Hypothalamus (tissue), 51 donors: ENCODE results near the gene AHRR.
A peak's percentile ranks its signal among the peaks of the same experiment; 100 is the strongest.
"Not testable (repeated sequence)": the region's sequence is repeated elsewhere in the genome, so short reads cannot be mapped to it uniquely, and the experiment has no call there.

ENCODE experiments used
- DNase-seq, 51 donors: peaks; one replicate each; lab custom pipeline; 2025; lab: John Stamatoyannopoulos, UW

The AHRR gene

DNA sequence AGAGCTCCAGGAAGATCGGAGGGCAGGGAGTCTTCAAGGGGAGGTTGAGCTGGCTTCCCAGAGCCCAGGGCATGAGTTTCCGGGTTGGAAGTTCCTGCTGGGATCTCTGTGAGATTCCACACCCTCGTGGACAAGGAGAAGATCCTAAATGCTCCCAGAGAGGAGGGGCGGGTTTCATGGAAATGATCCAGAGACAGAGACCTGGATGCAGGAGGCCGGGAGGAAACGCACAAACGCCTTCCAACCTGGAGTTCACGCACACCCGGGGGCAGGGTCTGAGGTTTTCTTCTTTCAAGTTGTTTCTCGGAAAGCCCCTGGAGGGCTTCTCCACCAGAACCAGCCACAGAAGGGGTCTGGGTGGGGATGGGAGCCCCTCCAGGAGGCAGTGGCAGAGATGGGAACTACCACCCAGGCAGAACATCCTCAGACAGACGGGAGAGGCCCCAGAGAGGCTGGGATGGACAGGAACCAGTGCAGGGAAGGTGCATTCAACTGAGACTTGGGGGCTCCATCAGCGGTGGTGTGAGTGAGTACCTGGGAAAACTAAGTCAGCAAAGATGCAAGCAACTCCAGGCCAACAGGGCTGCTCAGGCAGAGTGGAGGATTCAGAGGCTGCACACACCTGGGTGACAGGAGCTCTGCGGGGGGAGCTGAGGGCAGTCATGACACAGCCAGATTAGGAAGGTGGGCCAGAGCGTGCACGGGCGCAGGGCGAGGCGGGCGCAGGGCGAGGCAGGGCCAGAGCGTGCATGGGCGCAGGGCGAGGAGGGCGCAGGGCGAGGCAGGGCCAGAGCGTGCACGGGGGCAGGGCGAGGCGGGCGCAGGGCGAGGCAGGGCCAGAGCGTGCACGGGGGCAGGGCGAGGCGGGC, 69.3 kb downstream of the AHRR start:
- no peak for DNase-seq

DNA sequence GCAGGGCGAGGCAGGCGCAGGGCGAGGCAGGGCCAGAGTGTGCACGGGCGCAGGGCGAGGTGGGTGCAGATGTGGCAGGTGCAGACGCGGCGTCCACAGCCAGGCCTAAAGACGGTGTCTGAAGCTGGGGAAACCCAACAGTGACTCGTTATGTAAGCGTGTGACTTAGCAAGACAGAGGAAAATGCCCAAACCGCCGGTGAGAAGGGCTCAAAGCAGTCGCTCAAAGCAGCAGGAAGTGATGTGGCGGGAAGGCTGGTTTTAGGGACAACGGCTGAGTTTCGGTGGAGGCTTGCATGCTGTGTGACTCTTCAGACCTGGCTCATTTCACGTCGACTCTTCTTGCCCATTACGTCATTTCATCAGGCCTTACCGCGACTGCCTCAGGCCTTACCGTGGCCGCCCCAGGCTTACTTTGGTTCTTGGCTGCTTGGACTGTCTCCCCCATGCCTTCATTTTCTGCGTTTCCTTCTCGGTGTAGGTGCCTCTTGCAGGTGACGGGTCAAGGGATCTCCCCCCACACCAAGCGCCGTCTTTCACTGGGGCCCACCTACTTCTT, 71.0 kb downstream of the AHRR start:
- DNase-seq, result no peak

DNA sequence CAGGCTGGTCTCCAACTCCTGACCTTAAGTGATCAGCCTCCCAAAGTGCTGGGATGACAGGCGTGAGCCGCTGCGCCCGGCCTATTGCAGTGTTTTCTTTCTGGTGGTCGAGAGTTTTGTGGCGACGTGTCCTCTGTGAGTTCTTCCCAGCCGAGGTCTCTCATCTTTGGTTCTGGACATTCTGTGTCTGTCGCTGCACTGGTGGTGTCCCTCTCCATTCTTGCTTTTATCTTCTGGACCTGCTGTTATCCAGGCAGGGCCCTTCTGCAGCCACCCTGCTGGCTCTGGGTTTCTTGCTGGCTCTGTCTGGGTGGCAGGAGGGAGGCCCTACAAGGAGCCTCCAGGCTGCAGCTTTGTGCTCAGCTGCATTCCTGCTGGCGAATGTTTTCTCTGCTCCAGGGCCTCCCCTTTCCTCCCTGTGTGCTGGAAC, 72.3 kb downstream of the AHRR start:
- DNase-seq, result no peak

GRCh38 chr5:394671-395155, 73.2 kb downstream of the AHRR start:
- no peak for DNase-seq

DNA sequence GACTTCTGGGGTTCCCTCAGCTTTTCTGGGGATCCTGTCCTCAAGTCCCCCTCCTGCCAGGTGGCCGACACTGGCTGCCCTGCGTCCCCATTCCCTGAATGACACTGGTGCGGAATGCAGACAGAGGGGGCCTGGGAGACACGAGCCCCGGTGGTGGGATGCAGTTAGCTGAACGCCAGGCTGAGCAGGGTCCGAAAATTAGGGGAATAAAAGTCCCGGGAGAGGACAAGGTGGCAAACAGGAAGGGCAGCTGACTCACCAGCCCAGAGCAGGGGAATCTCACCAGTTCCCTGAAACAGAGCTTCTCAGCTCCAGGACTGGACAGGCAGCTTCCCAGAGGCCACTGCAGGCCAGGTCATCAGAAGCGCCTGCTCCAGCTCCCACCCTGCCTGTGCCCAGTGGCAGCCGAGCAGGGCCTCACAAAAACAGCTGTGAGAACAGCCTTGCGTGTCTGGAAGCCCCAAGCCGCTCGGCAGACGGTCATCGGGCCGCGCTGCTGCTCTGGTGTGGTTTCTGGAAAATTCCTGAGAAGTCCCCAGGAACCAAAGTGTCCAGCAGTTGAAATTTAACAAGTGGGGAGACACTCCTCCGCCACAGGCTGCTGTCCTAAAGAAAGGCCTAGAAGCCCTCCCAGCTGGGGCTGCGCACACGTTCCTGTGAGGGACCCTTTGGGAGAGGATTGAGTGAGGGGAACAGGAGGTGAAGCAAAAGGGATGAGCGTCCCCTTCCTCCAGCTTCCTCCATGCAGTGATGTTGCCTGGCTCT, 73.8 kb downstream of the AHRR start:
- no peak for DNase-seq

GRCh38 chr5:395921-396530, 74.5 kb downstream of the AHRR start:
- no peak for DNase-seq

- DNase-seq, result no peak
Measured at GRCh38 chr5:396531-396961, 75.0 kb downstream of the AHRR start.

GRCh38 chr5:398141-398474, 76.6 kb downstream of the AHRR start:
- not testable (repeated sequence) for DNase-seq

GRCh38 chr5:398475-399295, 77.2 kb downstream of the AHRR start:
- no peak for DNase-seq

GRCh38 chr5:399296-400281, 78.1 kb downstream of the AHRR start:
- peak in 30 of 51 donors; percentile 7 to 66 (median 30) for DNase-seq

DNA sequence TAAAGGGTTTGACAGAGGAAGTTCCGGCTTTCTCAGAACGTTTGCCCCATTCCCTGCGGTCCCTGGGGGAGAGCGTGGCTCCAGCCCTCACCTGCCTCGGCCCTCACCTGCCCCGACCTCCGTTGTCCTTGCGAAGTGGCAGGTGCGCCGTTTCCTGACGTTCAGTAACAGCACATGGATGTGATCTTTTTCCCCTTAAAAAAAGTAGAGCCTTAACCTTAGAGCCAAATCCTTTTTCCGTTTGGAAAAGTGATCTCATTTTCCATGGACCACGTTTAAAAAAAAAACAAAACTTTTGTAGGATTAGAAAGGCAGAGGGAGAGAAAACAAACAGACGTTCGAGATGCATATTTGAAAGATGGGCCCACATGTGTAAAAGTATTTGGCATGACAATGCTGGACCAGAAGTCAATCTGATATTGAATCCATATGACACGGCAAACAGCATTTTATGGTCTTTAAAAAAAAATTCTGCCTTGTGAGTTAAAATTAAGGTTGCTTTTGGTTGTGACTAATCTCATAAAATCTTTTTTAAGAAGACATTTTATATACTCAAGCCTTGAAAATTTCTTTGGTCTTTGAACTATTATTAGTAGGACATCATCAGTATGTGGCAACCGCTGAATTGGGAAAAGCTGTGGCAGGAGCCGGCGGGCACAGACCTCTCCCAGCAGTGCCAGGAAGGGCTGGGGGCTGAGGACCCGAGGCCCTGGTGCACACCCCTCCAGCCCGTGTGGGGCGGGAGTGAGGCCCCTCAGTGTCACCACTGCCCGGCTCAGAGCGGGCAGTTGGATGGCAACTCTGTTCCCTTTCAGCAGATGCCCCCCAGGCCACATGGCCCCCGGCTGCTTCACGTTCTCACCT, 79.0 kb downstream of the AHRR start:
- DNase-seq, result no peak

DNA sequence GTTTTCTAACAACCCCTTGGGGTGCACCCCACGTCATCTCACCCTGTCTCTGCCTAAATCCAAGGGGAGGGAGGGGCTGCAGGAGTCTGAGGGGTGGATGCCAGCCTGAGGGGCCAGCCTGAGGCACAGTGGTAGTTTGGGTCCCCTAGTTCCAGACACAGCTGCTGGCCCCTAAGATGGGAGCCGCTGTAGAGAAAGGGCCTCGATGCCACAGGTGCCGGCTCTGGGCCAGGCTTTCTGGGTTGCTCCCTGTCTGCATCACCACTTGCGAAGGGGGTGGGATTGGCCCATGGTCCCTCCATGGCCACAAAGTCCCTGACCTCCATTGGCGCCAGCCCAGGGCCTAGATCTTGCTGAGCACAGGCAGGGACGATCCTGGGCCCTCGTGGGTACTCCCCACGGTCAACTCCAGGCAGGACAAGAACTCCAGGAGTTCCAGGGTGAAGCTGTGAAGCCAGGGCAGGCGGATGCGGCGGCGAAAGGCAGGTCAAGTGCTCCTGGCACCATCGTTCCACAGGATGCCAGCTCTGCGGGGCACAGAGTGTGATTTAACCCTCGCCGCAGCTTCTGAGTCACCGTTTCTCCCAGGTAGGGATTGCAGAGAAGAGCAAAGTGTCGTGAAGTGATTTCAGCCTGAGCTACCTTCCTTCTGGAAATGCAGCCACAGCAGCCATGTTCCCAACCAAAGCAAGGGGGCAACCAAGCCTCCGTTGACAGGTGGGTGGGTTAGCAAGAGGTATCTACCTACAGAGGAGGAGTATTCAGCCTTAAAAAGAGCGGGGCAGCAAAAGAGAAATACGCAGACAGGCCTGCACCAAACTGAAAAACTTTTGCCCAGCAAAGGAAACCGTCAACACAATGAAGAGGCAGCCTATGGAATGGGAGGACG, 79.9 kb downstream of the AHRR start:
- no peak for DNase-seq

- not testable (repeated sequence) for DNase-seq
Measured at GRCh38 chr5:402219-402614, 80.7 kb downstream of the AHRR start.

DNA sequence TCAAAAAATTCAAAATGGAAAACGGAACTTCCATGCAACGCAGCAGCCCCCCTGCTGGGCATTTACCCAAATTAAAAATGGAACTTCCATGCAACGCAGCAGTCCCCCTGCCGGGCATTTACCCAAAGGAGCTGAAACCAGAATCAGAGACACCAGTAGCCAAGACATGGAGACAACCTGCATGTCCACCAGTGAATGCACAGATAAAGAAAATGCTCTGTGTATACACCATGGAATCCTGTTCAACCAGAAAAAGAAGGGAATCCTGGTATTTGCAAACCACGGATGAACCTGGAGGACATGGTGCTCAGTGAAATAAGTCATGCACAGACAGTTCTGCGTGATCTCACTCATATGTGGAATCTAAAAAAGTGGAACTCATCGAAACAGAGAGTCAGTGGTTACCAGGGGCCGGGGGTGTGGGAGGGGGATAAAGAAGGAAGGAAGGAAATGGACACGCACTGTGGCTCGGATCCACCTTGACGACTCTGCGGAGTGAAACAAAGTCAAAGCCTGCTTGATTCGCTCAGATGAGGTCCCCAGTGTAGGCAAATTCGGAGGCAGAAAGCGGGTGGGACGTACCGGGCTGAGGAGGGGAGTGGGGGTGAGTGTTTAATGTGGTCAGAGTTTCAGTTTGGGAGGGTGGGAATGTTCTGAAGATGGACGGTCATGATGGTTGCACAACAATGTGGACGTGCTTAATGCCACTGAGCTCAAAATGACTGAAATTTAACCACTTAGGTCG, 81.3 kb downstream of the AHRR start:
- DNase-seq, result no peak

GRCh38 chr5:403995-404394, 82.5 kb downstream of the AHRR start:
- DNase-seq, result no peak

- peak in 1 of 51 donors; percentile 32 for DNase-seq
Measured at GRCh38 chr5:404666-405241, 83.2 kb downstream of the AHRR start.
